Smooth muscle cell (in vitro differentiated cells): ENCODE measurements around the gene KCNK7. TPM values are rescaled to one million over a fixed set of nuclear protein-coding genes. Genes with fewer than 3 reads are reported as not detected.

Source experiments
- DNase-seq: peaks from one replicate; lab custom pipeline; 2025; ENCODE audit not compliant: unreplicated experiment; lab: John Stamatoyannopoulos, UW
- H2AFZ ChIP-seq: fragments of 200-600 bp; sonication (generic); 2 replicates; pipeline ENCODE4 v1.6.0; 2016; ENCODE audit warnings: antibody characterized with exemption, low read depth, mild to moderate bottlenecking
- H3F3A ChIP-seq: fragments of 200-600 bp; sonication (generic); 2 replicates; pipeline ENCODE4 v1.6.0; 2017; ENCODE audit warnings: antibody characterized with exemption, low read depth
- H3K27ac ChIP-seq: fragments of 200-600 bp; sonication (generic); 2 replicates; pipeline ENCODE4 v1.5.1; 2016; ENCODE audit warnings: low read depth, mild to moderate bottlenecking
- H3K27me3 ChIP-seq: fragments of 200-600 bp; sonication (generic); 2 replicates; pipeline ENCODE4 v1.6.1; 2016; ENCODE audit warnings: low read depth, mild to moderate bottlenecking
- H3K36me3 ChIP-seq: fragments of 200-600 bp; sonication (generic); 2 replicates; pipeline ENCODE4 v1.5.1; 2016; ENCODE audit warnings: low read depth
- H3K4me1 ChIP-seq: fragments of 200-600 bp; sonication (generic); 2 replicates; pipeline ENCODE4 v1.5.1; 2016; ENCODE audit warnings: low read depth
- H3K4me2 ChIP-seq: fragments of 200-600 bp; sonication (generic); 2 replicates; pipeline ENCODE4 v1.6.0; 2016; ENCODE audit warnings: mild to moderate bottlenecking
- H3K4me3 ChIP-seq: fragments of 200-600 bp; sonication (generic); 2 replicates; pipeline ENCODE4 v1.5.1; 2016; ENCODE audit warnings: mild to moderate bottlenecking
- H3K79me2 ChIP-seq: fragments of 200-600 bp; sonication (generic); 2 replicates; pipeline ENCODE4 v1.6.0; 2016; ENCODE audit warnings: low read depth, mild to moderate bottlenecking
- H3K9ac ChIP-seq: fragments of 200-600 bp; sonication (generic); 2 replicates; pipeline ENCODE4 v1.6.0; 2016; ENCODE audit warnings: low read depth
- H3K9me3 ChIP-seq: fragments of 200-600 bp; sonication (generic); replicated peaks from 2 replicates; pipeline ENCODE4 v1.5.1; 2016; ENCODE audit warnings: low read depth
- H4K20me1 ChIP-seq: fragments of 200-600 bp; sonication (generic); 2 replicates; pipeline ENCODE4 v1.6.0; 2016; ENCODE audit warnings: low read depth
- CTCF ChIP-seq: fragments of 200-600 bp; sonication (generic); IDR thresholded peaks from 2 replicates; pipeline ENCODE4 v1.5.1; 2017; ENCODE audit warnings: borderline replicate concordance, mild to moderate bottlenecking, antibody characterized with exemption; ENCODE audit not compliant: insufficient read depth, poor library complexity, severe bottlenecking
- WGBS: methylation state at CpG from one replicate; pipeline ENCODE4 v1.1.7; 2016; ENCODE audit warnings: low lambda C conversion rate; 5-methylcytosine and 5-hydroxymethylcytosine counted together
- polyA plus RNA-seq: library from polyadenylated mRNA; unstranded; fragments of >200 nt; fragmentation: Nextera tagmentation; extraction: Ambion mirVana; gene quantifications from 2 replicates; pipeline ENCODE4 v1.2.1, GENCODE V29; 2016
- total RNA-seq: library from RNA; depleted of rRNA; stranded (reverse); fragments of >200 nt; gene quantifications from 2 replicates; pipeline ENCODE4 v1.2.3, GENCODE V29; 2014

The KCNK7 gene
- total and polyA plus RNA-seq, 2 experiments from 2014 or later = not detected

GRCh38 chr11:65577756-65578109 lies 17.9 kb downstream of the KCNK7 start:
- Histone ChIP-seq H3K79me2 (peaks cover 8% of the 10 kb centered on the region), H3K36me3 (no peaks in the 10 kb centered on the region), H3K4me1 (peaks cover 10% of the 10 kb centered on the region), H2AFZ (no peak overlapping the region), H3K9ac (no peak overlapping the region), H3K9me3 (no peaks in the 10 kb centered on the region), H3F3A (peaks cover 18% of the 10 kb centered on the region), H3K4me3 (no peak overlapping the region), H3K4me2 (peak overlapping the region; percentile 94), H3K27ac (peak overlapping the region; percentile 49), H4K20me1 (peaks cover 19% of the 10 kb centered on the region), H3K27me3 (no peaks in the 10 kb centered on the region)
- 67% methylated on average over 8 of the region's 8 CpGs for WGBS
- no peak for TF ChIP-seq CTCF
- DNase-seq = no peak

GRCh38 chr11:65576867-65577755 lies 18.5 kb downstream of the KCNK7 start:
- H3K36me3 ChIP-seq = no peaks in the 10 kb centered on the region
- H3K9me3 ChIP-seq = no peaks in the 10 kb centered on the region
- no peaks in the 10 kb centered on the region for H3K27me3 ChIP-seq
- peak overlapping the region; percentile 94 for H3K4me2 ChIP-seq
- peaks cover 19% of the 10 kb centered on the region for H4K20me1 ChIP-seq
- H3F3A ChIP-seq = peaks cover 18% of the 10 kb centered on the region
- peak overlapping the region; percentile 90 for H3K4me3 ChIP-seq
- peak overlapping the region; percentile 49 for H3K27ac ChIP-seq
- no peak overlapping the region for H2AFZ ChIP-seq
- no peak overlapping the region for H3K9ac ChIP-seq
- peaks cover 9% of the 10 kb centered on the region for H3K79me2 ChIP-seq
- WGBS = 53% methylated on average over 18 of the region's 18 CpGs
- H3K4me1 ChIP-seq = peaks cover 11% of the 10 kb centered on the region
- TF ChIP-seq CTCF = no peak
- peak; percentile 26 for DNase-seq

GRCh38 chr11:65576232-65576866 lies 19.3 kb downstream of the KCNK7 start:
- Histone ChIP-seq H3K4me2 (peak overlapping the region; percentile 94), H2AFZ (no peak overlapping the region), H3K79me2 (peaks cover 16% of the 10 kb centered on the region), H3F3A (peaks cover 24% of the 10 kb centered on the region), H3K4me3 (peak overlapping the region; percentile 90), H3K9ac (no peak overlapping the region), H3K27ac (no peak overlapping the region), H3K36me3 (no peaks in the 10 kb centered on the region), H3K27me3 (no peaks in the 10 kb centered on the region), H4K20me1 (peaks cover 20% of the 10 kb centered on the region), H3K4me1 (peaks cover 19% of the 10 kb centered on the region), H3K9me3 (no peaks in the 10 kb centered on the region)
- no peak for TF ChIP-seq CTCF
- no peak for DNase-seq
- WGBS = 24% methylated on average over 22 of the region's 26 CpGs
